Astrocyte (in vitro differentiated cells and primary cell): ENCODE results near the gene RGSL1. TPM values are rescaled to one million over a fixed set of nuclear protein-coding genes. Genes with fewer than 3 reads are reported as not detected.

Source experiments
- DNase-seq: peaks from one replicate; pipeline ENCODE4 v3.0.0-alpha.2; 2010; ENCODE audit warnings: low read depth
- FAIRE-seq: peaks from 2 replicates; lab custom pipeline; 2011; peaks lifted over from hg19 to GRCh38; lab: Jason Lieb, UNC
- H2AFZ ChIP-seq: 2 replicates; pipeline ENCODE4 v1.6.0; 2012; ENCODE audit warnings: low read depth, low read length, inconsistent platforms
- H3K27ac ChIP-seq: 2 replicates; pipeline ENCODE4 v1.5.1; 2011; ENCODE audit warnings: low read depth, low read length, inconsistent platforms
- H3K27me3 ChIP-seq: 2 replicates; pipeline ENCODE4 v1.6.0; 2011; ENCODE audit warnings: low read length, inconsistent platforms; ENCODE audit not compliant: insufficient read depth
- H3K36me3 ChIP-seq: 2 replicates; pipeline ENCODE4 v1.5.1; 2011; ENCODE audit warnings: low read length, inconsistent platforms; ENCODE audit not compliant: insufficient read depth
- H3K4me1 ChIP-seq: 2 replicates; pipeline ENCODE4 v1.5.1; 2011; ENCODE audit warnings: low read length, inconsistent platforms; ENCODE audit not compliant: insufficient read depth
- H3K4me2 ChIP-seq: 2 replicates; pipeline ENCODE4 v1.6.0; 2012; ENCODE audit warnings: low read length, inconsistent platforms
- H3K4me3 ChIP-seq: 2 replicates; pipeline ENCODE4 v1.5.1; 2011; ENCODE audit warnings: low read depth, mild to moderate bottlenecking, low read length, inconsistent platforms; ENCODE audit not compliant: insufficient read depth
- H3K79me2 ChIP-seq: 2 replicates; pipeline ENCODE4 v1.6.0; 2012; ENCODE audit warnings: mild to moderate bottlenecking, low read length, inconsistent platforms; ENCODE audit not compliant: insufficient read depth
- H3K9ac ChIP-seq: 2 replicates; pipeline ENCODE4 v1.6.0; 2012; ENCODE audit warnings: mild to moderate bottlenecking, low read length, inconsistent platforms
- H3K9me3 ChIP-seq: 2 replicates; pipeline ENCODE4 v1.5.1; 2012; ENCODE audit warnings: low read depth, mild to moderate bottlenecking, low read length, inconsistent platforms; ENCODE audit not compliant: insufficient read depth
- H4K20me1 ChIP-seq: 2 replicates; pipeline ENCODE4 v1.6.0; 2012; ENCODE audit warnings: low read length, inconsistent platforms; ENCODE audit not compliant: insufficient read depth
- H3K27ac Mint-ChIP-seq: one replicate; pipeline ENCODE4 v1.8.0; 2021; ENCODE audit warnings: mild to moderate bottlenecking, mixed read lengths; ENCODE audit not compliant: unreplicated experiment
- H3K27me3 Mint-ChIP-seq: one replicate; pipeline ENCODE4 v1.8.0; 2021; ENCODE audit warnings: low read depth, mixed read lengths; ENCODE audit not compliant: unreplicated experiment
- H3K36me3 Mint-ChIP-seq: one replicate; pipeline ENCODE4 v1.8.0; 2021; ENCODE audit warnings: low read depth, mixed read lengths; ENCODE audit not compliant: unreplicated experiment
- H3K4me1 Mint-ChIP-seq: one replicate; pipeline ENCODE4 v1.8.0; 2021; ENCODE audit warnings: low read depth, mixed read lengths; ENCODE audit not compliant: unreplicated experiment
- H3K4me3 Mint-ChIP-seq: one replicate; pipeline ENCODE4 v1.8.0; 2021; ENCODE audit warnings: mild to moderate bottlenecking, moderate library complexity, mixed read lengths; ENCODE audit not compliant: unreplicated experiment
- H3K9me3 Mint-ChIP-seq: one replicate; pipeline ENCODE4 v1.8.0; 2021; ENCODE audit warnings: mild to moderate bottlenecking, mixed read lengths; ENCODE audit not compliant: unreplicated experiment
- EZH2 ChIP-seq: IDR thresholded peaks from 2 replicates; pipeline ENCODE4 v1.6.1; 2012; ENCODE audit warnings: mild to moderate bottlenecking, low read length, inconsistent platforms; ENCODE audit not compliant: insufficient read depth
- total RNA-seq: library from RNA; stranded (reverse); gene quantifications from 2 replicates; pipeline ENCODE4 v1.2.1, GENCODE V29; 2021
- TF ChIP-seq, protein P1 (sequence below): IDR thresholded peaks from 2 replicates; pipeline ENCODE4 v1.5.1; 2011; ENCODE audit warnings: low read depth, mild to moderate bottlenecking, inconsistent platforms, low read length, moderate library complexity; ENCODE audit not compliant: insufficient read depth

RGSL1 gene
- total RNA-seq, 1 donor from 2014 or later = not detected

DNA sequence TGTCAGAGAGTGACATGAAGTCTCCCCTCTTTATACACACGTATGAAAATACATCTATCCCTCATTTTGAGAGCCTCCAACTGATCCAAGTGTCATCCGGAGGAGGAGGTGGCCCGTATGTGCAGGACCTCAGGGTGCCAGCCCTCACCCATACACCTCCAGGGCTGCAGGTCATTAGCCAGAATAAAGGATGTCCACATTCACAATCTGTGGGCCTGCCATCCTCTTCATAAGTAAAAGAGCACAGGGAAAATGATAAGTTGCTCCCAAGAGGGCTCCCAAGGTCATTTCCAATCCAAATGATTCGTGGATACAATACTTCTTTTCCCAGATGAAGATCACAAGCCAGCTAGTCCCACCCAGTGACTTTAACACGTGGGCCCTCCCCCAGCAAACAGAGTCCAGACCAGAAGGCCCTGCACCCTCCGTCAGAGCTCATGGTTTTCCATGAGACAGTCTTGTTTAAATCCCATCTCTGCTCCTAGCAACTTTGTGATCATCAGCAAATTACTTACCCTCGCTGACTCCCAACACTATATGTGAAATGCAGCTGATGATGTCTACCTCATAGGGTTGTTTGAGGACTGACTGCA lies 110.5 kb downstream of the RGSL1 start:
- no peak for FAIRE-seq
- Mint-ChIP-seq H3K27ac (no peak overlapping the region), H3K27me3 (peaks cover 9% of the 10 kb centered on the region)

GRCh38 chr1:182561456-182561855 lies 111.5 kb downstream of the RGSL1 start:
- no peak for TF ChIP-seq EZH2
- TF ChIP-seq, protein P1, sequence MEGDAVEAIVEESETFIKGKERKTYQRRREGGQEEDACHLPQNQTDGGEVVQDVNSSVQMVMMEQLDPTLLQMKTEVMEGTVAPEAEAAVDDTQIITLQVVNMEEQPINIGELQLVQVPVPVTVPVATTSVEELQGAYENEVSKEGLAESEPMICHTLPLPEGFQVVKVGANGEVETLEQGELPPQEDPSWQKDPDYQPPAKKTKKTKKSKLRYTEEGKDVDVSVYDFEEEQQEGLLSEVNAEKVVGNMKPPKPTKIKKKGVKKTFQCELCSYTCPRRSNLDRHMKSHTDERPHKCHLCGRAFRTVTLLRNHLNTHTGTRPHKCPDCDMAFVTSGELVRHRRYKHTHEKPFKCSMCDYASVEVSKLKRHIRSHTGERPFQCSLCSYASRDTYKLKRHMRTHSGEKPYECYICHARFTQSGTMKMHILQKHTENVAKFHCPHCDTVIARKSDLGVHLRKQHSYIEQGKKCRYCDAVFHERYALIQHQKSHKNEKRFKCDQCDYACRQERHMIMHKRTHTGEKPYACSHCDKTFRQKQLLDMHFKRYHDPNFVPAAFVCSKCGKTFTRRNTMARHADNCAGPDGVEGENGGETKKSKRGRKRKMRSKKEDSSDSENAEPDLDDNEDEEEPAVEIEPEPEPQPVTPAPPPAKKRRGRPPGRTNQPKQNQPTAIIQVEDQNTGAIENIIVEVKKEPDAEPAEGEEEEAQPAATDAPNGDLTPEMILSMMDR = no peak
- no peak overlapping the region for H3K4me3 Mint-ChIP-seq
- H3K4me1 Mint-ChIP-seq = peaks cover 2% of the 10 kb centered on the region
- no peak overlapping the region for H3K4me2 ChIP-seq
- no peak overlapping the region for H3K9ac ChIP-seq
- no peak overlapping the region for H3K27ac Mint-ChIP-seq
- peaks cover 9% of the 10 kb centered on the region for H3K27me3 Mint-ChIP-seq
- no peaks in the 10 kb centered on the region for H4K20me1 ChIP-seq
- peaks cover 3% of the 10 kb centered on the region for H3K9me3 Mint-ChIP-seq
- no peak overlapping the region for H3K4me3 ChIP-seq
- H3K4me1 ChIP-seq = no peaks in the 10 kb centered on the region
- H3K36me3 Mint-ChIP-seq = no peaks in the 10 kb centered on the region
- H3K9me3 ChIP-seq = no peaks in the 10 kb centered on the region
- no peak overlapping the region for H2AFZ ChIP-seq
- H3K27ac ChIP-seq = no peak overlapping the region
- no peaks in the 10 kb centered on the region for H3K27me3 ChIP-seq
- FAIRE-seq (no peak), DNase-seq (no peak)
- H3K36me3 ChIP-seq = no peaks in the 10 kb centered on the region
- H3K79me2 ChIP-seq = no peaks in the 10 kb centered on the region

More for the DNA sequence above, 110.5 kb downstream of the RGSL1 start:
- DNase-seq = no peak
- H4K20me1 ChIP-seq = no peaks in the 10 kb centered on the region
- TF ChIP-seq, protein P1 = no peak
- no peak for TF ChIP-seq EZH2
- H3K27ac ChIP-seq = no peak overlapping the region
- H3K4me3 Mint-ChIP-seq = no peak overlapping the region
- no peaks in the 10 kb centered on the region for H3K36me3 ChIP-seq
- no peak overlapping the region for H2AFZ ChIP-seq
- H3K4me1 ChIP-seq = no peaks in the 10 kb centered on the region
- H3K4me1 Mint-ChIP-seq = peaks cover 8% of the 10 kb centered on the region
- H3K4me2 ChIP-seq = no peak overlapping the region
- no peaks in the 10 kb centered on the region for H3K36me3 Mint-ChIP-seq
- H3K27me3 ChIP-seq = no peaks in the 10 kb centered on the region
- no peaks in the 10 kb centered on the region for H3K9me3 ChIP-seq
- no peak overlapping the region for H3K9ac ChIP-seq
- peaks cover 3% of the 10 kb centered on the region for H3K9me3 Mint-ChIP-seq
- H3K4me3 ChIP-seq = no peak overlapping the region
- H3K79me2 ChIP-seq = no peaks in the 10 kb centered on the region

DNA sequence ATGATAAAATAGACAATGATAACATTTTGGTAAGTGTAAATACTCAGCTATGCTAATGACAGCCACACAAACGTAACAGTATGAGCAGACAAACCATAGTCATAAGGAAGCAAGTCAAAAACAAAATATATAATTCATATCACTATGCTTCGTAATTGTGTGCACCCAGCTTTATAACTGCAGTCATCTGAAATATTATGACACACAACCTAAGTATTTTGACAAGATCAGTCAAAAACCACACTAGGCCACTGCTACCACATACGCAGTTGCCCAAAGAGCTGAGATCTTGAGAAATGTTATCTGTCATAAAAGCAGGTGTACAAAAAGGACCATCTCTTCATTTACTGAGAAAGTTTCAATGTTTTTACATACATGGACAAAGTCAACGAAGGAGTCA lies 113.1 kb downstream of the RGSL1 start:
- Histone ChIP-seq H3K27me3 (no peaks in the 10 kb centered on the region), H2AFZ (no peak overlapping the region), H3K4me1 (no peaks in the 10 kb centered on the region), H3K9me3 (no peaks in the 10 kb centered on the region), H3K36me3 (no peaks in the 10 kb centered on the region), H4K20me1 (no peaks in the 10 kb centered on the region), H3K9ac (no peak overlapping the region), H3K79me2 (no peaks in the 10 kb centered on the region), H3K27ac (no peak overlapping the region), H3K4me3 (no peak overlapping the region), H3K4me2 (no peak overlapping the region)
- Mint-ChIP-seq H3K27ac (no peak overlapping the region), H3K4me1 (peaks cover 2% of the 10 kb centered on the region), H3K9me3 (peaks cover 1% of the 10 kb centered on the region), H3K36me3 (no peaks in the 10 kb centered on the region), H3K27me3 (peaks cover 9% of the 10 kb centered on the region), H3K4me3 (no peak overlapping the region)
- no peak for FAIRE-seq
- TF ChIP-seq, protein P1 = no peak
- TF ChIP-seq EZH2 = no peak
- DNase-seq = no peak
